ENCODE data around the gene EVC2. TPM values are rescaled to one million over a fixed set of nuclear protein-coding genes. Genes with fewer than 3 reads are reported as not detected.

EVC2 gene
- total RNA-seq, 2 experiments from 2014 or later = 3.4 TPM; not detected in 1

DNA sequence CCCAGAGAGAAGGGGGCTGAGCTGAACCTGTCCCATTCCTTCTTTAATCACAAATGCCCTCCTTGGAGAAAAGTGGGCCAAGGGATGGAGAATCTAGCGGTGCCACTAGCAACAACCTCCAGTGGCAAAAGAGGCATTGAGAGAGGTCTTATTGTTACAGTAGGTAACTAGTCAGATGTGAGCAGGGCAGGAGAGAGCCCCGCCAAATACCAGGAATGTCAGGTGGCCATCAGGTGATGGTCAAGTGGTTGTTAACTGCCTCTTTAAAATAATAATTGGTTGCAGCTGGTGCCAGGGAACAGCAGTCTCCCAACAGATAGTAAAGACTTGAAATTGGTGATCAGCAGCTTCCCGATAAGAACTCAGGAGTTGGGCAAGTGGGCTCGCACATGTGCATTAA, 116.1 kb downstream of the EVC2 start:
- Histone ChIP-seq H4K20me1 (ENCODE audit: insufficient read depth, low read length) (no peaks in the 10 kb centered on the region), H3K79me2 (ENCODE audit: insufficient read depth, low read depth, low read length) (no peaks in the 10 kb centered on the region), H3K4me2 (ENCODE audit: low read length) (no peak overlapping the region), H3K9me3 (ENCODE audit: low read length) (no peaks in the 10 kb centered on the region), H3K36me3 (ENCODE audit: insufficient read depth, low read length) (no peaks in the 10 kb centered on the region), H2AFZ (ENCODE audit: low read length) (no peak overlapping the region), H3K27ac (ENCODE audit: low read depth, low read length, poor library complexity, severe bottlenecking) (no peak overlapping the region), H3K4me3 (ENCODE audit: low read depth, low read length, poor library complexity, severe bottlenecking) (no peak overlapping the region), H3K9me2 (ENCODE audit: insufficient read depth, low read length) (no peaks in the 10 kb centered on the region), H3K4me1 (ENCODE audit: insufficient read depth, low read length, poor library complexity, severe bottlenecking) (no peaks in the 10 kb centered on the region)
- DNase-seq (ENCODE audit: low spot score) = no peak
- no TSS peak for BruUV-seq (replicated peaks)
- intact Hi-C loops (cut with micrococcal nuclease; ENCODE audit: unreplicated experiment) = no loop called here
- POLR2A ChIA-PET = no interaction called here
- CTCF ChIA-PET (ENCODE audit: unreplicated experiment) = no interaction called here
- TF ChIP-seq EZH2phosphoT487 (IDR thresholded peaks at IDR 0.05; ENCODE audit: borderline replicate concordance, low read depth, low read length) (no peak), CTCF (conservative IDR thresholded peaks at IDR 0.05; ENCODE audit: low read length) (no peak)

GRCh38 chr4:5589495-5589894, 118.9 kb downstream of the EVC2 start:
- Histone ChIP-seq H3K79me2 (ENCODE audit: insufficient read depth, low read depth, low read length) (no peaks in the 10 kb centered on the region), H4K20me1 (ENCODE audit: insufficient read depth, low read length) (no peaks in the 10 kb centered on the region), H3K4me2 (ENCODE audit: low read length) (no peak overlapping the region), H3K36me3 (ENCODE audit: insufficient read depth, low read length) (no peaks in the 10 kb centered on the region), H3K4me1 (ENCODE audit: insufficient read depth, low read length, poor library complexity, severe bottlenecking) (no peaks in the 10 kb centered on the region), H3K27ac (ENCODE audit: low read depth, low read length, poor library complexity, severe bottlenecking) (no peak overlapping the region), H3K9me2 (ENCODE audit: insufficient read depth, low read length) (no peaks in the 10 kb centered on the region), H3K9me3 (ENCODE audit: low read length) (no peaks in the 10 kb centered on the region), H2AFZ (ENCODE audit: low read length) (no peak overlapping the region), H3K4me3 (ENCODE audit: low read depth, low read length, poor library complexity, severe bottlenecking) (no peak overlapping the region)
- POLR2A ChIA-PET = no interaction called here
- TF ChIP-seq EZH2phosphoT487 (IDR thresholded peaks at IDR 0.05; ENCODE audit: borderline replicate concordance, low read depth, low read length) (no peak), CTCF (conservative IDR thresholded peaks at IDR 0.05; ENCODE audit: low read length) (no peak)
- no peak for DNase-seq (ENCODE audit: low spot score)
- BruUV-seq (replicated peaks) = no TSS peak
- intact Hi-C loops (cut with micrococcal nuclease; ENCODE audit: unreplicated experiment) = no loop called here
- CTCF ChIA-PET (ENCODE audit: unreplicated experiment) = no interaction called here

DNA sequence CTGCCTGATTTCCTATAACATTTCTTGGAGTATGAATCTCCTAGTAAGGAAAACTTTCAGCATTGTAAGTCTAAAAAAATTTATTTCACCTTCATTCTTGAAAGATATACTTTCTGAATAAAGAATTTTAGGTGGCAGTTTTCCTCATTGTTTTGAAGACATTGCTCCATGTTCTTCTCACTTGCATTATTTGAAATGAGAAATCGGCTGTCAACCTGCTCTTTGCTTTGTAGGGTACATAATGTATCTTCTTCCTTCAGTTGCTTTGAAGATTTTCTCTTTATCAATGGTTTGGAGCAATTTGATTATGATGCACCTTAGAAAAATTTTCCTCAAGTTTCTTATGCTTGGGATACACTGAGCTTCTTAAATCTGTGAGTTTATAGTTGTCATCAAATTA, 120.3 kb downstream of the EVC2 start:
- no peak for DNase-seq (ENCODE audit: low spot score)
- H3K4me1 ChIP-seq (ENCODE audit: insufficient read depth, low read length, poor library complexity, severe bottlenecking) = no peaks in the 10 kb centered on the region
- H3K27ac ChIP-seq (ENCODE audit: low read depth, low read length, poor library complexity, severe bottlenecking) = no peak overlapping the region
- CTCF ChIA-PET (ENCODE audit: unreplicated experiment) = no interaction called here
- no peak overlapping the region for H3K4me2 ChIP-seq (ENCODE audit: low read length)
- TF ChIP-seq CTCF (conservative IDR thresholded peaks at IDR 0.05; ENCODE audit: low read length) = no peak
- TF ChIP-seq EZH2phosphoT487 (IDR thresholded peaks at IDR 0.05; ENCODE audit: borderline replicate concordance, low read depth, low read length) = no peak
- H3K36me3 ChIP-seq (ENCODE audit: insufficient read depth, low read length) = no peaks in the 10 kb centered on the region
- intact Hi-C loops (cut with micrococcal nuclease; ENCODE audit: unreplicated experiment) = no loop called here
- no TSS peak for BruUV-seq (replicated peaks)
- no peaks in the 10 kb centered on the region; the same call in 1 of the 2 replicates for H3K9me2 ChIP-seq (ENCODE audit: insufficient read depth, low read length)
- no peaks in the 10 kb centered on the region for H3K9me3 ChIP-seq (ENCODE audit: low read length)
- POLR2A ChIA-PET = no interaction called here
- no peaks in the 10 kb centered on the region for H4K20me1 ChIP-seq (ENCODE audit: insufficient read depth, low read length)
- H2AFZ ChIP-seq (ENCODE audit: low read length) = no peak overlapping the region
- H3K4me3 ChIP-seq (ENCODE audit: low read depth, low read length, poor library complexity, severe bottlenecking) = no peak overlapping the region
- no peaks in the 10 kb centered on the region for H3K79me2 ChIP-seq (ENCODE audit: insufficient read depth, low read depth, low read length)
